Neural cell (in vitro differentiated cells): ENCODE data around the gene NOM1. TPM values are rescaled to one million over a fixed set of nuclear protein-coding genes. Genes with fewer than 3 reads are reported as not detected.
A peak's percentile ranks its signal among the peaks of the same experiment; 100 is the strongest.

ENCODE experiments used
- H2AFZ ChIP-seq: fragments of 200-600, 300-800 bp; sonication (generic), shearing (Covaris generic); 2 replicates; pipeline ENCODE4 v1.6.0; 2014; ENCODE audit warnings: low read depth, mild to moderate bottlenecking, antibody characterized with exemption, low read length, moderate library complexity
- H3F3A ChIP-seq: fragments of 200-600 bp; shearing (Covaris generic); 2 replicates; pipeline ENCODE4 v1.6.1; 2016; ENCODE audit warnings: mild to moderate bottlenecking, moderate library complexity, mixed read lengths, antibody characterized with exemption, low read length; ENCODE audit not compliant: insufficient read depth, poor library complexity, severe bottlenecking
- H3K27ac ChIP-seq: fragments of 200-600, 300-800 bp; sonication (generic), shearing (Covaris generic); 2 replicates; pipeline ENCODE4 v1.5.1; 2014; ENCODE audit warnings: mild to moderate bottlenecking, low read length, moderate library complexity
- H3K27me3 ChIP-seq: fragments of 300-800, 200-600 bp; sonication (generic), shearing (Covaris generic); 2 replicates; pipeline ENCODE4 v1.6.0; 2014; ENCODE audit warnings: mild to moderate bottlenecking, low read depth, low read length, moderate library complexity; ENCODE audit not compliant: insufficient read depth
- H3K36me3 ChIP-seq: fragments of 300-800, 200-600 bp; sonication (generic), shearing (Covaris generic); 2 replicates; pipeline ENCODE4 v1.5.1; 2014; ENCODE audit warnings: mild to moderate bottlenecking, antibody characterized with exemption, low read length, moderate library complexity; ENCODE audit not compliant: insufficient read depth
- H3K4me2 ChIP-seq: fragments of 300-800, 200-600 bp; sonication (generic), shearing (Covaris generic); 2 replicates; pipeline ENCODE4 v1.6.0; 2014; ENCODE audit warnings: mild to moderate bottlenecking, low read length
- H3K4me3 ChIP-seq: fragments of 300-800, 200-600 bp; sonication (generic), shearing (Covaris generic); 2 replicates; pipeline ENCODE4 v1.5.1; 2014; ENCODE audit warnings: mild to moderate bottlenecking, low read length, moderate library complexity
- H3K79me2 ChIP-seq: fragments of 200-600 bp; shearing (Covaris generic); replicated peaks from 2 replicates; pipeline ENCODE4 v1.6.0; 2014; ENCODE audit warnings: mild to moderate bottlenecking, low read length, moderate library complexity; ENCODE audit not compliant: insufficient read depth
- H3K9ac ChIP-seq: fragments of 300-800, 200-600 bp; sonication (generic), shearing (Covaris generic); 2 replicates; pipeline ENCODE4 v1.6.1; 2016; ENCODE audit warnings: mild to moderate bottlenecking, low read length, mixed read lengths
- H3K9me2 ChIP-seq: fragments of 200-600 bp; shearing (Covaris generic); 2 replicates; pipeline ENCODE4 v1.6.1; 2016; ENCODE audit warnings: mild to moderate bottlenecking, low read length, mixed read lengths; ENCODE audit not compliant: insufficient read depth
- H3K9me3 ChIP-seq: fragments of 200-600, 300-800 bp; sonication (generic), shearing (Covaris generic); 2 replicates; pipeline ENCODE4 v1.6.1; 2016; ENCODE audit warnings: mild to moderate bottlenecking, mixed run types, low read length, moderate library complexity, mixed read lengths
- H4K20me1 ChIP-seq: fragments of 200-600 bp; shearing (Covaris generic); 2 replicates; pipeline ENCODE4 v1.6.1; 2016; ENCODE audit warnings: mild to moderate bottlenecking, mixed run types; ENCODE audit not compliant: insufficient read depth
- CTCF ChIP-seq: fragments of 450-650 bp; IDR thresholded peaks from 2 replicates; pipeline ENCODE4 v1.5.1; 2014; ENCODE audit warnings: antibody characterized with exemption, mild to moderate bottlenecking, moderate library complexity; ENCODE audit not compliant: poor library complexity, severe bottlenecking
- EP300 ChIP-seq: fragments of 450-650 bp; conservative IDR thresholded peaks from 2 replicates; pipeline ENCODE4 v1.6.1; 2014; ENCODE audit warnings: antibody characterized with exemption, mild to moderate bottlenecking, moderate library complexity; ENCODE audit not compliant: poor library complexity, severe bottlenecking
- EZH2 ChIP-seq: fragments of 200-600, 300-800 bp; shearing (Covaris generic), sonication (generic); IDR thresholded peaks from 2 replicates; pipeline ENCODE4 v1.6.1; 2014; ENCODE audit warnings: antibody characterized with exemption, low read length, borderline replicate concordance, mild to moderate bottlenecking; ENCODE audit not compliant: insufficient read depth, poor library complexity, severe bottlenecking
- POLR2AphosphoS5 ChIP-seq: IDR thresholded peaks from 2 replicates; pipeline ENCODE4 v1.6.1; 2012
- RAD21 ChIP-seq: fragments of 450-650 bp; conservative IDR thresholded peaks from 2 replicates; pipeline ENCODE4 v1.6.1; 2014; ENCODE audit warnings: antibody characterized with exemption, mild to moderate bottlenecking, moderate library complexity
- REST ChIP-seq: IDR thresholded peaks from 2 replicates; pipeline ENCODE4 v1.6.1; 2012; ENCODE audit warnings: borderline replicate concordance
- SMC3 ChIP-seq: fragments of 450-650 bp; conservative IDR thresholded peaks from 2 replicates; pipeline ENCODE4 v1.6.1; 2014; ENCODE audit warnings: antibody characterized with exemption, mild to moderate bottlenecking, moderate library complexity; ENCODE audit not compliant: poor library complexity
- TAF1 ChIP-seq: IDR thresholded peaks from 2 replicates; pipeline ENCODE4 v1.6.1; 2012; ENCODE audit warnings: low read depth
- polyA plus RNA-seq: library from polyadenylated mRNA; depleted of rRNA; stranded (reverse); fragments of >200 nt; gene quantifications from 2 replicates; pipeline ENCODE4 v1.2.3, GENCODE V29; 2014

NOM1 gene
- polyA plus RNA-seq, 1 donor from 2014 or later = 22.5 TPM

DNA sequence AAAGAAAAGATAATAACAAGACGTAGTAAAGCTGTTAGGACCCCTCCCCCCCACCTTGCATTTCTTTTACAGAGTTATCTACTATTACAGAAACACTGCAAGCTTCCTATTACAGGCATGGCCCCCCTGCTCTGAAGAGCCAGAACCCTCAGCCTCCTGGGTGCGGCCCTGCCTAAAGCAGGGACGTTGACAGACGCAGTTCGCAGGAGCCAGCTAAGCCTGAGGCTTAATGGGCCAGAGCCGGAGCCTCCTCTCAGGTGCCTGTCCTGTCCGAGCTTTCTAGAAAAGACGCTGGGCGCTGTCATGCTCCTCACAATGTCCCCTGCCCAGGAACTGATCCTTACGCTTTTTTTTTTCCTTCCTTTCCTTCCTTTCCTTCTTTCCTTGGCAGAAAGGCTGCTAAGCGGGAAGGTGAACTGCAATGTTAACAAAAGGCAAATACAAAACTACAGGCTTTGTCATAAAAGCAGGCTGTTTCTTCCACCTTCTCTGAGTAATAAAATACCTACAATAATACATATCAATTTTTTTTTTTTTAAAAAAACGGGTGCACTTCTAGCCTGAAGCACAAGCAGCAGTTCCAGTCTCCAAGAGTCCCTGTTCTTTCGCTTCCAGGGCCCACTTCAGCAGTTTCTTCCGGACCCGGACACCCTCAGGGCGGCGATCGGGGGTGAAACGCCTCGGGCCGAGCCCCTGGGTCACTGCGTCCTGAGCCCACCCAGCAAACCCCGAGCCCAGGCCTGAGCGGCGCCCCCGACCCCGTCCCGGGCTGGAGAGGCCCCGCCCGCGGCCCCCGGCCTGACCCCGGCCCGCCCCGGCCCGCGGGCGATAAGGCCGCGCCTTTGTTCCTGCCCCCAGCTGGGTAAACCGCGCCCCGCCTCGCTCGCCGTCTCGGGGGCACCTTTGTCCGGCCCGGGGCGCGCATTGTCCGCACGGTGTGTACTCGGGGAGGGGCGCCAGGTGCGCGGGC lies 49.8 kb downstream of the NOM1 start:
- Histone ChIP-seq H3K27me3 (peaks cover 79% of the 10 kb centered on the region), H3K36me3 (no peaks in the 10 kb centered on the region), H3K79me2 (no peaks in the 10 kb centered on the region), H3K9ac (no peak overlapping the region), H3F3A (no peaks in the 10 kb centered on the region), H2AFZ (no peak overlapping the region), H3K27ac (no peak overlapping the region), H3K4me3 (no peak overlapping the region), H3K9me2 (no peaks in the 10 kb centered on the region), H3K9me3 (no peaks in the 10 kb centered on the region), H3K4me2 (no peak overlapping the region), H4K20me1 (no peaks in the 10 kb centered on the region)
- TF ChIP-seq CTCF (no peak), EP300 (no peak), EZH2 (peak; percentile 32), SMC3 (no peak)

GRCh38 chr7:156999958-157000726 lies 50.6 kb downstream of the NOM1 start:
- no peak overlapping the region for H3K4me3 ChIP-seq
- H3K9ac ChIP-seq = no peak overlapping the region
- no peaks in the 10 kb centered on the region for H3F3A ChIP-seq
- H3K4me2 ChIP-seq = no peak overlapping the region
- H2AFZ ChIP-seq = no peak overlapping the region
- H3K27me3 ChIP-seq = peaks cover 88% of the 10 kb centered on the region
- no peaks in the 10 kb centered on the region for H3K79me2 ChIP-seq
- no peaks in the 10 kb centered on the region for H3K9me2 ChIP-seq
- TF ChIP-seq CTCF (no peak), POLR2AphosphoS5 (no peak), TAF1 (no peak), RAD21 (no peak), REST (no peak)
- no peaks in the 10 kb centered on the region for H3K9me3 ChIP-seq
- no peaks in the 10 kb centered on the region for H4K20me1 ChIP-seq
- no peak overlapping the region for H3K27ac ChIP-seq
- no peaks in the 10 kb centered on the region for H3K36me3 ChIP-seq
